DMS153 treated with DMSO at 0.1 percent for 48 hours (cell line): ENCODE measurements around the gene SORCS2.

Experiments
- DNase-seq: peaks from one replicate; lab custom pipeline; 2025; ENCODE audit not compliant: unreplicated experiment; lab: John Stamatoyannopoulos, UW

Gene SORCS2

DNA sequence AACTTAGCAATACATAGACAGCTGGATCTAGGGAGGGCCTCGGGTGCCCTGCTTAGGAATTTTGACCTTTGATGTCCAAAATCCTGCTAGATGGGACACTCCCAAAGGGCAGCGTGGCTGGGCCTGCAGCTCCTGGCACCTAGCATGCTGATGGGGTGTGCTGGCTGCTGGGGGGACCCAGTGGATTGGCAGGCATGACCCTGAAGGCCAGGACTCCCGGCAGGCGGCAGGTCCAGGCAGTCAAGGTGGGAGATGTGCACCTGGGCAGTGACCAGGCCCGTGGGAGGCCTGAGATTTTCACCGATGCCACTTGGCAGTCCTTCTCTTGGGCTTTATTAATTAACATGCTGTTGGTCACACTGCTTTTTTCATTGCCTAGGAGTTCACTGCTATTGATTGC, 158.1 kb downstream of the SORCS2 start:
- no peak for DNase-seq

GRCh38 chr4:7351014-7351413, 158.7 kb downstream of the SORCS2 start:
- no peak for DNase-seq

DNA sequence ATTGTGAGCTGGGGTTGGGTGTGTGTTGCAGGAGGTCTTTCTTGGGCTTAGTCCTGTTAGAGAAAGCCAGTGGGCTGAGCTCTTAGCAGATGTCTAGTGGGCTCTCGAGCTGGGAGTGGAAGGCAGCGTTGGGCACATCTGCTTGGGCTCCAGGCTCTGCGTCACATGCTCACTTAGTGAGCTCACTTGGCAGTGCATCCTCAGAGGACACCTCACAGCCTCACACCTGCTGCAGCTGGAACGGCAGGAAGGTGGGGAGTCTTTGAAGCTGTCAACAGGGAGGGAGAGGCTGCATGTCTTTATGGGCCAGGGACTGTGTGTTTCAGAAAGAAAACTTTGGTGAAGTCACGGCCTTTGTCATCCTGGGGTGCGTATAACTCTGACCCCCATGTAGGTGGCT, 160.1 kb downstream of the SORCS2 start:
- no peak for DNase-seq

DNA sequence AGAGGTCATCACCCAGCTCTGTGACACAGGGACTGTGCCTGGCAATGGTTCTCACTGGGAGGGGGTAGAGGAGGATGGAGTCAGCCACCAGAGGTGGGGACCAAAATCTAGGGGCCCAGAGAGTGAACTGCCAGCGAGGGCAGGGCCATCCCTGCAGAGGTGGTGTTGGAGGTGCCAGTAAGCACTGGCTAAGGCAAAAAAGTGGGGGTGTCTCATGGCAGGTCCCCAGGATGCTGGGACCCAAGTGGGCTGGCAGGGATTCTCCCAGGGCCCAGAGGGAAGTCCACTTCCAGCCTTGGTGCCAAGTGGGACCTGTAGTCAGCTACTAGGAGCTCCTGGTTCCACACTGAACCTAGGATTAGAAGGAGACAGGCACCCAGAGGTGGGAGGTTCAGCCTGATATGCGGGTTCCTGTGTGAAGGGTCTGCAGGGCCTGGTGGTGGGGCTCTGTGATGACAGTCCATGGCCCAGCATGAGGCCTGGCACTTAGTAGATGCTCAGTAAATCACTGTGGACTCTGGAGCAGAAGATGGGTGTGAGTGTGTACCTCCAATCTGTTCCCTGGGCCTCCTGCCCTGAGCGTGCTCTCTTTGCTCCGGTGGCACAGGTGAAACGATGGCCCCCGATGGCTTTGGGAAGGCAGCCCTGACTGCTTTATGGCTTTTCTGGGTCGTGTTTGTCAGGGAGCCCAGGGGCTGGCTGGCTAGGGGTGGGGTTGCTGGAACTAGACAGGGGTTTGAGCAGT, 160.9 kb downstream of the SORCS2 start:
- no peak for DNase-seq

DNA sequence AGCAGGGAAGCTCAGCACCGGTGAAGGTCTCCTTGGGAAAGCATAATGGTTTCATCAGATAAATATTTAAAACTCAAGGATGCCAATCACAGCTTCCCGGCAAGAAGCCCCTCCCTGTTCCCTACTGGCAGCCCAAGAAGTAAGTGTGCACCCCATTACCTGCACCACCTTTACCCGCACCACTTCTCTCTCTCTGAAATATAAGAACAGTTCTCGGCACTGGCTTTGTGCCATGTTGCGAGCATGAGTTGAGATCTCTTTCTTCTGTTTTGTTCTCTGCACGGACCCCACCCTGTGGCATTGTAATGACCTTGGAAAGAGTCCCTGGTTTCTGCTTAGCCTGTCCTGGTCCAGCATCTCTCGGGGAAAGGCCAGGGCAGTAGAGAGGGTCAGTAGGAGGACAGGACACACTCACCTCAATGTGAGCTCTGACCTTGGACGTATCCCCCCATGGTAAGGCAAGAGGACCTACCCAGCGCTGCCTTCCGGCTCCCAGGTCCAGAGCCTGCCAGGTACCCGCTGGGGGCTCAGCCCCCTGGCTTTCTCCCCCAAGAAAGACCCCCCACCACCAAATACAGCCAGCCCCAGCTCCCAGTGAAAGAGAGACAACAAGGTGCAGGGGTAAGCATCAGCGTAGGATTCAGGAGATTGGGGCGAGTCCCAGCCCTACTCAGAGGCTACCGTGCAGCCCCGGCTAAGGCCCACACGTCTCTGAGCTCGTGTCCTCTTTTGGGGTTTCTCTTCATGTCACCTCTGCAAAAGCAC, 161.7 kb downstream of the SORCS2 start:
- no peak for DNase-seq

GRCh38 chr4:7354927-7355326, 162.6 kb downstream of the SORCS2 start:
- DNase-seq: no peak

DNA sequence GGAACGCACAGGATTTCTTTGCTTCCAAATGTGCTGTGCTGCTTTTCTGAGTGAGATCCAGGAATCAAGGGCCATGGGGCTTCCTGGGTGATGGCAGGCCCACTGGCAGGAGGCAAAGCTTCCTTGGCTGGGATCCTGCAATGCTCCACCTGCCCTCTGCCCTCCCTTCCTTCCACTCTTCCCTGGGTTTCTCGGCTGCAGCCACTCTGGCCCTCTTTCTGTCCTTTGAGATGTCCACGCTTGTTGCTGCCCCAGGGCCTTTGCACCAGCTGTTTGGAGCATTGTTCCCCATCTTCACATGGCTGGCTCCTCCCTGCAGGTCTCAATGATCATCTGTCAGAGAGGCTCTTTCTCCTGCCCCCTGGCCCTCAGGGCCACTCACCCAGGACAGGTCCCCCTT, 163.5 kb downstream of the SORCS2 start:
- no peak for DNase-seq

GRCh38 chr4:7356667-7357310, 164.5 kb downstream of the SORCS2 start:
- no peak for DNase-seq

DNA sequence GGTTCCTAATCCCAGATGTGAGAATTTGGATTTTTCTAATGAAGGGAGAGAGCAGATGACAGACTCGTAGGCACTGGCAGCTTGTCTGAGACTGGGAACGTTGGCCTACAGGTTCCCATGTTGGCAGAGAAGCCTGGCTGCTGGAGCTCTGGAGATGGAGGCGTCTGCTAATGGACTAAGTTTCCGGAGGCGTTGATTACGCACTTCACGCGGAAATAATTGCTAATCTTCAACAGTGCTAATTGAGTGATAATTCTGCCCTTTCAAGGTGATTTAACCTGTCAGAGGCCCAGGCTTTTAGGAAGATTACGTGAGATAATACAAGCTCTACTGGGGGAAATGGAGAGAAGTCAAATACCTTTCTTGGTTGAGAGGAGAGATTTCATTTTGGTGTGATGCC, 165.0 kb downstream of the SORCS2 start:
- no peak for DNase-seq

GRCh38 chr4:7358100-7358735, 165.9 kb downstream of the SORCS2 start:
- DNase-seq: no peak

GRCh38 chr4:7359400-7360062, 167.2 kb downstream of the SORCS2 start:
- no peak for DNase-seq

- no peak for DNase-seq
Measured at GRCh38 chr4:7360806-7361205, 168.5 kb downstream of the SORCS2 start.

- DNase-seq: no peak
Measured at GRCh38 chr4:7361280-7361895, 169.1 kb downstream of the SORCS2 start.

DNA sequence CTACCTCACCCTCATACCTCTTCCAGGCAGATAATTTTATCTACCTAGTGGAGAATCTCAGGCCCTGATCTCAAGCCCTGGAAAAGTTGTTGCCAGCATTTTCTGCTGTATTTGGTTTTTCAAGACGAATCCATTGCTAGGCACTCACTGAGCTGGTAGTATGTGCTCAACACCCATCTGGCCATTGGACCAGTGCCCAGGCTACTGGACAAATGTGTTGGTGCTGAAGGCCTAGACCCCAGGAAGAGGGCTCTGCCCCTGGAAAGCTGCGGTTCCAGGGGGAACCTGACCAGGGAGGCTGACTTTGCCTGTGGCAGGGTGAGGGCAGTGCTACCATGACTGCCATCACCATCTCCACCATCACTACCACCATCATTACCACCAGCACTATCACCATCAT, 170.0 kb downstream of the SORCS2 start:
- DNase-seq: no peak

DNA sequence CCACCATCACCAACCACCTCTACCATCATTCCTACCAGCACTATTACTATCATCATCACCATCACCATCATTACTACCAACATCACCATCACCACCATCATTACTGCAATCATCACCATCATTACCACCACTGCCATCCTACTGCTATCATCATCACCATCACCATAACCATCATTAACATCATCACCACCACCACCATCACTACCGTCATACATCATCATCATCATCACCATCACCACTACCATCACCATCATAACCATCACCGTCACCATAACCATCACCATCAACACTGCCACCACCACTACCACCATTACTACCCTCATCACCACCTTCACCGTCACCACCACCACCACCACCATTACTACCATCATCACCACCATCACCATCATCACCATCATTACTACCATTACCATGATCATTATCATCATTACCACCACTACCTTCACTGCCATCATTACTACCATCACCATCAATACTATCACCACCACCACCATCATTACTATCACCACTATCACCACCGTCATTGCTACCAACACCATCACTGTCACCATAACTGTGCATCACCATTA, 170.6 kb downstream of the SORCS2 start:
- no peak for DNase-seq

DNA sequence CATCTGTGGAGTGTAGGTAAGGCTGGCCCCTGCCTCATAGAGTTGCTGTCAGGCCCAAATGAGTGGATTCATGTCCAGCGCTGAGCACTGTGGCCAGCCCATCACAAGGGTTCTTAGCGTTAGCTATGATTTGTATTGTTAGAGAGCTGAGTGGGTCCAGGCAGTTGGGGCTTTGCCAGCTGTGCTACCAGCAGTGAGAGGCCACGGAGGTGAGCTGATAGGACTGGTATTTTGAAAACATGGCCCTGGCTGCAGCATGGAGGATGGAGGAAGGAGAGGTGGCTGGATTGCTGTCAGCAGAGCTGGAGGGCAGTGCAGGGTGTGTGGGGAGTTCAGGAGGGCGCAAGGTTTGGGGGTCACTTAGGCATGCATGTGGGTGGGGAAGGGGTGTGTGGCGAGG, 172.6 kb downstream of the SORCS2 start:
- no peak for DNase-seq

DNA sequence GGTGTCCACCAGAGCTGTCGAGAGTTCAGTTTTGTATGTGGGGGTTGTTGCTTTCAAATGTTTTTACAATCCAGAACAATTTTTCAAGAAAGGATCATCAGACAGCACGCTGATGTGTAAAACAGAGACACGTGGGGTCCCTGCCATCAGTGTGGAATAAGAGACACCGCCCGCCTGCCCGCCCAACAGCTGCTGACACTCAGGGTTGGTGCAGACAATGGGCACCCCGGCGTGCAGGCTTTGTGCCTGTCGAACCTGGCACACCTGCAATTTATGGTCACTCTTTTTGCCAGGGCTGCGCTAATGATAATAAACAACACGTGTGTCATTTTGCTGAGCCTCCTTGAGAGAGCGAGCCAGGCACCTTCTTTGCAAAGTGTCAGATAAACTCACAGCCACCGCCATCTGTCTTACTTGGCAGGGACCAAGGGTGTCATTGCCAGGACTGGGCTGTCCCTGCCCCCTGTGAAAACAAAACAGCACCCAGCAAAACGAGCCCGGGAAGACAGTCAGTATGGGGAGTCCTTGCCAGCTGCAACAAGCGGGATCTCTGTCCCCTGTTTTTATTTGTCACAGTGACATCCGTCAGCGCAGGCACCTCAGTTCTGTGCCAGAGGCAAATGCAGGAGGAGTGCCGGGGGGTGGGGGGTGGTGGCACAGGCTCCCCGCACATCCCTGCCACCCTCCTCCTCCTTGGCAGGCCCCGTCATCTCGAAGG, 173.3 kb downstream of the SORCS2 start:
- DNase-seq: peak; percentile 34

DNA sequence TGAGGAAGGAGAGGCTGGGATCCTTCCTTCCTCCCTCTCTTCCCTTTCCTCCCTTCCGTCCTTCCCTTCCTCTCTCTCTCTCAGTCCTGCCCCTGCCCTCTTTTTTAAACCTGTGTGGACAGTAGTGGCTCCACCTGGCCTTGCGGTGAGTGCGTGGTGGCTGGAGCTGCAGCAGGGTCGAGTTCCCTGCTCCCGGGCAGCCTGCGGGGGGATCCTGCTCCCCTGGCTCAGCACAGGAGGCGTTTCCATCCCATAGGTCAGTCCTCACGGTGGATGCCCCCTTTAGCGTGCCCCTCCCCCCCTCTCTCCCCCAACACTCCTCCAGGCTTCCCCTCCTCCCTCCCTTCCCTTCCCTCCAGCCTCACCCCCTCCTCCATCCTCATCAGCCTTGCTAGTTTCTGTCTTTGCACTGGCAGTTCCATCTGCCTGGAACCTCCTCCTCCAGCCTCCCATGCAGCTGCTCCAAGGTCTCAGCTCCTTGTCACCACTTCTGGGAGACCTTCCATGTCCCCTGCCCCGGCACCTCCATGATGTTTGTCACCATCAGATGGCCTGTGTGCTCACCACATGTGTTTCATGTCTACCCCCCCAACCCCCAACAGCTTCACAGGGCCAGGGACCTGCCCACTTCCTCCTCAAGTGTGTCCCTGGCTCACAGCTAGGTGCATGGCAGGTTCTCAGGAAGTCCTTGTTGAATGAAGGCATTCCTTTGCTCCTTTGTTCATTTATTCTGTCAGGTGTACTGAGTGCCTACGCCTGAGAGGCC, 174.0 kb downstream of the SORCS2 start:
- DNase-seq: no peak

- no peak for DNase-seq
Measured at GRCh38 chr4:7366954-7367353, 174.6 kb downstream of the SORCS2 start.
